Measurements from ENCODE around the gene NFIX. TPM values are rescaled to one million over a fixed set of nuclear protein-coding genes. Genes with fewer than 3 reads are reported as not detected.

Gene NFIX
- total and polyA plus RNA-seq, 4 donors = 26.0 to 190 (median 89.6) TPM

DNA sequence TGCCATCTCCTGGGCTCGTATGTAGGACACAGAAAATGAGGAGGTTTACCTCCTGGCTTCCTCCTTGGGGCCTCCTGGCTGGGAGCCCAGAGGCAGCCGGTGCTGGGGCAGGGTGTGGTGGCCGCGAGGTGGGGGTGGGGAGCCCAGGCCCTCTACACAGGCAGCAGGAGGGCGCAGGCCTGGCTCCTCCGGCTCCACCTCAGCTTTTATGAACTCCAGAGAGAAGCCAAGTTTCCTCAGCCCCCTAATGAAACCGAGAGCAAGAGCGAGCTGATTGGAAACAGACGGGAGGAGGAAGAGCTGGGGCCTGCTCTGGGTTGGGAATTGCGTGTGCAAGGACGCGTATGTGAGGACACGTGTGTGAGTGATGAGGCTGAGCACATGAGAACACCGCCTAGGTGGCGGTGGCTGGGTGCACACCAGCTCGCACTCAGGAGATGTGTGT is 84.3 kb downstream of the NFIX start:
- Histone ChIP-seq H3K9me3 (ENCODE audit: control insufficient read depth in 4 of 4, insufficient read depth in 3 of 4, low read length in 3 of 4) (no peaks in the 10 kb centered on the region), H3K27me3 (ENCODE audit: control insufficient read depth in 3 of 3, insufficient read depth in 3 of 3, low read length in 2 of 3) (no peaks in the 10 kb centered on the region), H3K9ac (ENCODE audit: insufficient read depth in 1 of 2, low read length in 2 of 2) (no peak overlapping the region), H3K27ac (ENCODE audit: low read depth in 1 of 2, low read length in 1 of 2) (peak overlapping the region; percentile 45 to 84), H3K4me1 (ENCODE audit: control insufficient read depth in 5 of 5, insufficient read depth in 5 of 5, low read length in 5 of 5) (peaks cover 0 to 45% (median 14%) of the 10 kb centered on the region in 5 donors), H3K4me3 (no peak overlapping the region), H3K36me3 (ENCODE audit: control insufficient read depth in 4 of 4, insufficient read depth in 4 of 4, low read length in 4 of 4) (peaks cover 0 to 48% (median 37%) of the 10 kb centered on the region in 4 donors)
- ATAC-seq (ENCODE audit: insufficient read depth, low FRiP score) (no peak), DNase-seq (peak; percentile 49 to 76 (median 56))
- TF ChIP-seq, protein P1, sequence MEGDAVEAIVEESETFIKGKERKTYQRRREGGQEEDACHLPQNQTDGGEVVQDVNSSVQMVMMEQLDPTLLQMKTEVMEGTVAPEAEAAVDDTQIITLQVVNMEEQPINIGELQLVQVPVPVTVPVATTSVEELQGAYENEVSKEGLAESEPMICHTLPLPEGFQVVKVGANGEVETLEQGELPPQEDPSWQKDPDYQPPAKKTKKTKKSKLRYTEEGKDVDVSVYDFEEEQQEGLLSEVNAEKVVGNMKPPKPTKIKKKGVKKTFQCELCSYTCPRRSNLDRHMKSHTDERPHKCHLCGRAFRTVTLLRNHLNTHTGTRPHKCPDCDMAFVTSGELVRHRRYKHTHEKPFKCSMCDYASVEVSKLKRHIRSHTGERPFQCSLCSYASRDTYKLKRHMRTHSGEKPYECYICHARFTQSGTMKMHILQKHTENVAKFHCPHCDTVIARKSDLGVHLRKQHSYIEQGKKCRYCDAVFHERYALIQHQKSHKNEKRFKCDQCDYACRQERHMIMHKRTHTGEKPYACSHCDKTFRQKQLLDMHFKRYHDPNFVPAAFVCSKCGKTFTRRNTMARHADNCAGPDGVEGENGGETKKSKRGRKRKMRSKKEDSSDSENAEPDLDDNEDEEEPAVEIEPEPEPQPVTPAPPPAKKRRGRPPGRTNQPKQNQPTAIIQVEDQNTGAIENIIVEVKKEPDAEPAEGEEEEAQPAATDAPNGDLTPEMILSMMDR (IDR thresholded peaks at IDR 0.05; ENCODE audit: control extremely low read depth, extremely low read depth) = no peak
- WGBS, 2 donors = 27 to 30% methylated on average over 14 to 16 of the region's 16 CpGs

- ATAC-seq (ENCODE audit: insufficient read depth, low FRiP score) (no peak), DNase-seq (no peak)
- H3K4me1 ChIP-seq (ENCODE audit: control insufficient read depth in 5 of 5, insufficient read depth in 5 of 5, low read length in 5 of 5) = peaks cover 0 to 34% (median 18%) of the 10 kb centered on the region in 5 donors
- H3K36me3 ChIP-seq (ENCODE audit: control insufficient read depth in 4 of 4, insufficient read depth in 4 of 4, low read length in 4 of 4) = peaks cover 0 to 39% (median 30%) of the 10 kb centered on the region in 4 donors
- H3K27me3 ChIP-seq (ENCODE audit: control insufficient read depth in 3 of 3, insufficient read depth in 3 of 3, low read length in 2 of 3) = no peaks in the 10 kb centered on the region
- 72 to 75% methylated on average over 14 of the region's 14 CpGs for WGBS, 2 donors
- H3K27ac ChIP-seq (ENCODE audit: low read depth in 1 of 2, low read length in 1 of 2) = peak overlapping the region in 1 of 2 donors; percentile 20
- no peak overlapping the region for H3K9ac ChIP-seq (ENCODE audit: insufficient read depth in 1 of 2, low read length in 2 of 2)
- H3K9me3 ChIP-seq (ENCODE audit: control insufficient read depth in 4 of 4, insufficient read depth in 3 of 4, low read length in 3 of 4) = no peaks in the 10 kb centered on the region
- H3K4me3 ChIP-seq = no peak overlapping the region
- TF ChIP-seq, protein P1 (IDR thresholded peaks at IDR 0.05; ENCODE audit: control extremely low read depth, extremely low read depth) = no peak
Observed at GRCh38 chr19:13082192-13083007, 87.1 kb downstream of the NFIX start.

DNA sequence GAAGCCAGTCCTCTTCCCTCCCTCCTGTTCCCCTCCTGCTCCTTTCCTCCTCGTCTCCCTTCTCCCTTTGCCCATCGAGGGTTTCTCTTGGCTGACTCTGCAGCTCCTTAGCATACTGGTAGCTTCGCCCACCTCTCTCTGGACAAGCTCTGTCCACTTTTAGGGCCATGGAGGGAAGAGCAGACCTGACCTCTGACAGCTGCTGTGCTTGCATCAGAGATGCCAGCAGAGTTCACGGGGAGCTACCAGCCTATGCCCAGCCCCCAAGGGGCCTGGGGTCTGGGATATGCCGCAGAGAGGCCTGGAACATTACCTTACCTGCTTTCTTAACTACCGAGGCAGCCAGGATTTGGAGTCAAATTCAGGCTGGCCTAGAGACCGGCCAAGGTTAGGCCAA is 87.7 kb downstream of the NFIX start:
- TF ChIP-seq, protein P1 (IDR thresholded peaks at IDR 0.05; ENCODE audit: control extremely low read depth, extremely low read depth) = no peak
- no peak overlapping the region for H3K9ac ChIP-seq (ENCODE audit: insufficient read depth in 1 of 2, low read length in 2 of 2)
- no peak for DNase-seq
- no peak for ATAC-seq (ENCODE audit: insufficient read depth, low FRiP score)
- no peaks in the 10 kb centered on the region for H3K27me3 ChIP-seq (ENCODE audit: control insufficient read depth in 3 of 3, insufficient read depth in 3 of 3, low read length in 2 of 3)
- H3K4me1 ChIP-seq (ENCODE audit: control insufficient read depth in 5 of 5, insufficient read depth in 5 of 5, low read length in 5 of 5) = peaks cover 0 to 28% (median 18%) of the 10 kb centered on the region in 5 donors
- H3K9me3 ChIP-seq (ENCODE audit: control insufficient read depth in 4 of 4, insufficient read depth in 3 of 4, low read length in 3 of 4) = no peaks in the 10 kb centered on the region
- no peak overlapping the region for H3K4me3 ChIP-seq
- H3K27ac ChIP-seq (ENCODE audit: low read depth in 1 of 2, low read length in 1 of 2) = peak overlapping the region in 1 of 2 donors; percentile 7
- peaks cover 0 to 35% (median 29%) of the 10 kb centered on the region in 4 donors for H3K36me3 ChIP-seq (ENCODE audit: control insufficient read depth in 4 of 4, insufficient read depth in 4 of 4, low read length in 4 of 4)
- 78 to 85% methylated on average over 7 of the region's 7 CpGs for WGBS, 2 donors
